Measurements from ENCODE around the gene FAM110A. TPM values are rescaled to one million over a fixed set of nuclear protein-coding genes. Genes with fewer than 3 reads are reported as not detected.
"Not testable (repeated sequence)": the region's sequence is repeated elsewhere in the genome, so short reads cannot be mapped to it uniquely, and the experiment has no call there.

The FAM110A gene
- total and polyA plus RNA-seq, 11 donors = 1.2 to 8.1 (median 2.3) TPM

DNA sequence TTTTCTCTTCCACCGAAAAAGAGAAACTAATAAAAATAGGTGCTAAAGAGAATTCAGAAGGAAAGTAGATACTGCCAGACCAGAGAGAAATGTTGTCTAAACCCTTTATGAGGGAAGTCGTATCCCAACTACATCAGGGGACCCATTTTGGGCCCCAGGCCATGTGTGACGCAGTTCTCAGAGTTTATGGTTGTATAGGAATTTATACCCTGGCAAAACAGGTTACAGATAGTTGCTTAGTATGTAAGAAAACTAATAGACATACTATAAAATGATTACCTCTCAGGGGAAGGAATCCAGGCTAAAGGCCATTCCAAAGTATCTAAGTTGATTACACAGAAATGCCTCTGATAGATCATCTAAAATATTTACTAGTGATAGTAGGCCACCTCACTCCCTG, 36.6 kb upstream of the FAM110A start:
- Histone ChIP-seq H3K27me3 (peaks cover 0 to 6% (median 0%) of the 10 kb centered on the region in 9 donors), H3K36me3 (no peaks in the 10 kb centered on the region), H3K27ac (no peak overlapping the region), H3K4me3 (no peak overlapping the region), H3K4me1 (no peaks in the 10 kb centered on the region), H3K9me3 (peaks cover 0 to 7% (median 2%) of the 10 kb centered on the region in 12 donors)
- intact Hi-C loops (cut with DNase I) = no loop called here
- 80 to 90% (median 89%) methylated on average over 3 of the region's 3 CpGs for WGBS, 4 donors
- DNase-seq = no peak
- TF ChIP-seq POLR2A (IDR thresholded peaks at IDR 0.05) = no peak
- TF ChIP-seq, protein P1, sequence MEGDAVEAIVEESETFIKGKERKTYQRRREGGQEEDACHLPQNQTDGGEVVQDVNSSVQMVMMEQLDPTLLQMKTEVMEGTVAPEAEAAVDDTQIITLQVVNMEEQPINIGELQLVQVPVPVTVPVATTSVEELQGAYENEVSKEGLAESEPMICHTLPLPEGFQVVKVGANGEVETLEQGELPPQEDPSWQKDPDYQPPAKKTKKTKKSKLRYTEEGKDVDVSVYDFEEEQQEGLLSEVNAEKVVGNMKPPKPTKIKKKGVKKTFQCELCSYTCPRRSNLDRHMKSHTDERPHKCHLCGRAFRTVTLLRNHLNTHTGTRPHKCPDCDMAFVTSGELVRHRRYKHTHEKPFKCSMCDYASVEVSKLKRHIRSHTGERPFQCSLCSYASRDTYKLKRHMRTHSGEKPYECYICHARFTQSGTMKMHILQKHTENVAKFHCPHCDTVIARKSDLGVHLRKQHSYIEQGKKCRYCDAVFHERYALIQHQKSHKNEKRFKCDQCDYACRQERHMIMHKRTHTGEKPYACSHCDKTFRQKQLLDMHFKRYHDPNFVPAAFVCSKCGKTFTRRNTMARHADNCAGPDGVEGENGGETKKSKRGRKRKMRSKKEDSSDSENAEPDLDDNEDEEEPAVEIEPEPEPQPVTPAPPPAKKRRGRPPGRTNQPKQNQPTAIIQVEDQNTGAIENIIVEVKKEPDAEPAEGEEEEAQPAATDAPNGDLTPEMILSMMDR (IDR thresholded peaks at IDR 0.05) = no peak
- no peak for ATAC-seq

DNA sequence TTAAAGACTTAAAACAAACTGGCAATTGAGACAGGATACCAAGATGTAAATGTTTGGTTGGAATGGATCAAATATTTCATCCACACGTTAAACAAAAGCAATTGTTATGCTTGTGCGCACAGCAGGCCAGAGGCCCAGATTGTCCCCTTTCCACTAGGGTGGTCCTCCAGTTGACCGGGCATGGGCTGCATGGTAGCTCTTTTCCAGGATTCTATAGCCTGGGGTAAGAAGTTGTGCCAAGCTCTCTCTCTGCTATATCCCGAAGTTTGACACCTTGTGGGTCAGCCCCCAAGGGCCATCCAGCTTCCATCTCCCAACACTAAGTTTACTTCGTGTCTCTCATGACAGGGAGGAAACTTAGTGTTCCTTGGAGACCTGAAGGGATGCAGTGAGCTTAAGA, 34.8 kb upstream of the FAM110A start:
- H3K36me3 ChIP-seq; H3K27ac ChIP-seq; DNase-seq; H3K9me3 ChIP-seq; ATAC-seq; H3K4me3 ChIP-seq; intact Hi-C loops (cut with DNase I); H3K27me3 ChIP-seq; H3K4me1 ChIP-seq: not testable (repeated sequence)
- WGBS, 4 donors = 78 to 83% (median 79%) methylated on average over 5 of the region's 5 CpGs

DNA sequence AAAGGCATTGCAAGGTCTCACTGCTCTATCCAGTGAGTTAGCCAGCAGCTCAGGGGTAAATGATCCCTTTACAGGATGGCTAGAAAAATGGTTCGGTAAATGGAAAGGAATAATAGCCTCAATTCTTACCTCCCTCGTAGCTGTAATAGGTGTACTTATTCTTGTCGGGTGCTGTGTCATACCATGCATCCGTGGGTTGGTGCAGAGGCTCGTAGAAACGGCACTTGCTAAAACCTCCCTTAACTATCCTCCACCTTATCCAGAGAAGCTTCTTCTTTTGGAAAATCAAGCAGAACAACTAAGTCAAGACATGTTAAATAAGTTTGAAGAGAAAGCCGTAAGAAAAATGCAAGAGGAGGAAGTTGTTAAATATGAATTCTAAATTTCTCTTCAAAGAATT, 33.5 kb upstream of the FAM110A start:
- H3K27me3 ChIP-seq, ATAC-seq, H3K4me1 ChIP-seq, DNase-seq, H3K9me3 ChIP-seq, H3K4me3 ChIP-seq, H3K36me3 ChIP-seq, H3K27ac ChIP-seq: not testable (repeated sequence)
- 91 to 94% (median 92%) methylated on average over 7 of the region's 7 CpGs for WGBS, 4 donors
- intact Hi-C loops (cut with DNase I) = loop anchor here in 2 of 10 donors (5.0 to 10.0 kb wide), 2 partner anchors 302 to 665 kb away; partner anchors contain the start of gene NSFL1C (in 1 of the 2)

DNA sequence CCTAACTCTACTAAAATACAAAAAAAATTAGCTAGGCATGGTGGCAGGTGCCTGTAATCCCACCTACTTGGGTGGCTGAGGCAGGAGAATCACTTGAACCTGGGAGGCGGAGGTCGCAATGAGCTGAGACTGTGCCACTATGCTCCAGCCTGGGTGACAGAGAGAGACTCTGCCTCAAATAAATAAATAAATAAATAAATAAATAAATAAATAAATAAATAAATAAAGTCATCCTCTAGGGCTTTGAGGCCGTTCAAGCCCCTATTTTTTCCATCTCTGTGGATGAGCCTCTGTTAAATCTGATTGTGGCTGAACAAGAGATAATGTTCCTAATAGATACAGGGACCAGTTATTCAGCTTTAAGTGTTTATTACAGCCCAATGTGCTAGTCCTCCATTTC, 31.8 kb upstream of the FAM110A start:
- no peak for TF ChIP-seq POLR2A (IDR thresholded peaks at IDR 0.05)
- TF ChIP-seq, protein P1 (IDR thresholded peaks at IDR 0.05) = no peak
- 80 to 83% (median 81%) methylated on average over 3 of the region's 3 CpGs for WGBS, 4 donors
- H3K4me3 ChIP-seq = no peak overlapping the region
- H3K4me1 ChIP-seq = no peaks in the 10 kb centered on the region
- no peak overlapping the region for H3K27ac ChIP-seq
- peaks cover 0 to 21% (median 6%) of the 10 kb centered on the region in 12 donors for H3K9me3 ChIP-seq
- intact Hi-C loops (cut with DNase I) = loop anchor here in 2 of 10 donors (5.0 to 10.0 kb wide), 2 partner anchors 301 to 663 kb away; partner anchors contain the start of gene NSFL1C (in 1 of the 2)
- no peak for DNase-seq
- peaks cover 0 to 9% (median 0%) of the 10 kb centered on the region in 9 donors for H3K27me3 ChIP-seq
- no peaks in the 10 kb centered on the region for H3K36me3 ChIP-seq
- no peak for ATAC-seq

DNA sequence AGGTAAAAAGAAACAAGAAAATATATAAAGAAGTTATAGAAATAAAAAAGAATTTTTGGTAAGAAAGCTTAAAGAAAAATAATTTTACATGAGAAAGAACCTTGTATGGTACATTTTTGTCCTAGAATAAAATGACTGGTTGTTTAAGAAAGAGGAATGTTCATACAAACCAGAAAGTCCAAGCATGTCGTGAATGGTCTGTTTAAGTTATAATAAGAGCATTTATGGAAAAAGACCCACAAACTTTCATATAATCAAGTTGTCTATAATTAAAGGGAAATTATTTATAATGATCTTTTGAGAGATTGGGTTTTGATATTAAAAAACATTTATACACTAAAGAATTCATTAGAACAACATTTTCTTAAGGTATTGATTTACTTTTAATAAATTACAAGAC, 27.8 kb upstream of the FAM110A start:
- 12 to 23% (median 18%) methylated on average over 1 of the region's 1 CpG for WGBS, 4 donors
- ATAC-seq (no peak), DNase-seq (no peak)
- H3K4me3 ChIP-seq = no peak overlapping the region
- TF ChIP-seq POLR2A (IDR thresholded peaks at IDR 0.05) = no peak
- TF ChIP-seq, protein P1 (IDR thresholded peaks at IDR 0.05) = no peak
- no peaks in the 10 kb centered on the region for H3K4me1 ChIP-seq
- H3K27ac ChIP-seq = no peak overlapping the region
- peaks cover 0 to 24% (median 6%) of the 10 kb centered on the region in 9 donors for H3K27me3 ChIP-seq
- intact Hi-C loops (cut with DNase I) = loop anchor here in 1 of 10 donors (10.0 kb wide), 1 partner anchor 659 kb away; the partner anchor contains the start of gene NSFL1C
- peaks cover 0 to 24% (median 6%) of the 10 kb centered on the region in 12 donors for H3K9me3 ChIP-seq
- no peaks in the 10 kb centered on the region for H3K36me3 ChIP-seq

DNA sequence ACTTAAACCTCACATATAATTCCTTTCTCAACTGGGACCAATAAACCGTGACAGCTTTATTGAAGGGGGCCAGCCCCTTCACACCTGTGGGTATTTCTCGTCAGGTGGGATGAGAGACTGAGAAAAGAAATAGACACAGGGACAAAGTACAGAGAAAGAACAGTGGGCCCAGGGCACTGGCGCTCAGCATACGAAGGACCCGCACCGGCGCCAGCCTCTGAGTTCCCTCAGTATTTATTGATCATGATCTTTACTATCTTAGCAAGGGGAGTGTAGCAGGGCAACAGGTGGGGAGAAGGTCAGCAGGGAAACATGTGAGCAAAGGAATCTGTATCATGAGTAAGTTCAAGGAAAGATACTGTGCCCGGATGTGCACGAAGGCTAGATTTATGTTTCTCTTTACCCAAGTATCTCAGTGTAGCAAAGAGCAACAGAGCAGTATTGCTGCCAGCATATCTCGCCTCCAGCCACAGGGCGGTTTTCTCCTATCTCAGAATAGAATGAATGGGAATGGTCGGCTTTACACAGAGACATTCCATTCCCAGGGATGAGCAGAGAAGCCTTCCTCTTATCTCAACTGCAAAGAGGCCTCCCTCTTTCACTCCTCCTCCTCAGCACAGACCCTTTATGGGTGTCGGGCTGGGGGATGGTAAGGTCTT, 21.6 kb upstream of the FAM110A start:
- intact Hi-C loops (cut with DNase I) = loop anchor here in 5 of 10 donors (10.0 kb wide), 3 partner anchors 293 to 403 kb away; partner anchors contain the start of gene TMEM74B (in 3 of the 5)
- not testable (repeated sequence) for H3K4me1 ChIP-seq, ATAC-seq, H3K27ac ChIP-seq, H3K9me3 ChIP-seq, H3K36me3 ChIP-seq, H3K4me3 ChIP-seq, DNase-seq
- H3K27me3 ChIP-seq = peaks cover 0 to 35% (median 0%) of the 10 kb centered on the region in 9 donors
- WGBS, 4 donors = 38 to 53% (median 47%) methylated on average over 13 of the region's 13 CpGs

DNA sequence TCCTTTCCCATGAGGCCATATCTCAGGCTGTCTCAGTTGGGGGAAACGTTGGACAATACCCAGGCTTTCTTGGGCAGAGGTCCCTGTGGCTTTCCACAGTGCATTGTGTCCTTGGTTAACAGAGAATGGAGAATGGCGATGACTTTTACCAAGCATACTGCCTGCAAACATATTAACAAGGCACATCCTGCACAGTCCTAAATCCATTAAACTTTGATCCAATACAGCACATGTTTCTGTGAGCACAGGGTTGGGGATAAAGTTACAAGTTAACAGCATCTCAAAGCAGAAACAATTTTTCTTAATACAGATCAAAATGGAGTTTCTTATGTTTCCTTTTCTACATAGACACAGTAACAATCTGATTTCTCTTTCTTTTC, 21.1 kb upstream of the FAM110A start:
- peaks cover 0 to 35% (median 0%) of the 10 kb centered on the region in 9 donors for H3K27me3 ChIP-seq
- not testable (repeated sequence) for ATAC-seq, H3K36me3 ChIP-seq, H3K4me1 ChIP-seq, H3K4me3 ChIP-seq, DNase-seq, H3K27ac ChIP-seq, H3K9me3 ChIP-seq
- intact Hi-C loops (cut with DNase I) = loop anchor here in 5 of 10 donors (10.0 kb wide), 3 partner anchors 292 to 402 kb away; partner anchors contain the start of gene TMEM74B (in 3 of the 5)
- WGBS, 4 donors = 22 to 32% (median 27%) methylated on average over 2 of the region's 2 CpGs
